ENCODE measurements around the gene STPG4. TPM values are rescaled to one million over a fixed set of nuclear protein-coding genes. Genes with fewer than 3 reads are reported as not detected.

Gene STPG4
- total RNA-seq, 1 donor from 2014 or later: not detected

GRCh38 chr2:47074691-47075090, 80.4 kb downstream of the STPG4 start:
- DNase-seq (ENCODE audit: low spot score) (no peak), ATAC-seq (no peak)

DNA sequence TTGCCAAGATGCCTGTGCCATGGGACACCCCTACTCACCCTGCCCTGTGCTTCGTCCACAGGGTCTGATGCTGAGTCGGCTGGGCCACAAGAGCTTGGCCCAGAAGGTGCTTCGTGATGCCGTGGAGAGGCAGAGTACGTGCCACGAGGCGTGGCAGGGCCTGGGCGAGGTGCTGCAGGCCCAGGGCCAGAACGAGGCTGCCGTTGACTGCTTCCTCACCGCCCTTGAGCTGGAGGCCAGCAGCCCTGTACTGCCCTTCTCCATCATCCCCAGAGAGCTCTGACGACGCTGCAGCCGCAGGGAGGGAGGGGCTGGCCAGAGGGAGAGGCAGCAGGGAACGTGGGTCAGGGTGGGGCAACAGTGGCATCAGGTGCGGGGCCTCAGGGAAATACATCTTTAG, 81.5 kb downstream of the STPG4 start:
- ATAC-seq (no peak), DNase-seq (ENCODE audit: low spot score) (no peak)

DNA sequence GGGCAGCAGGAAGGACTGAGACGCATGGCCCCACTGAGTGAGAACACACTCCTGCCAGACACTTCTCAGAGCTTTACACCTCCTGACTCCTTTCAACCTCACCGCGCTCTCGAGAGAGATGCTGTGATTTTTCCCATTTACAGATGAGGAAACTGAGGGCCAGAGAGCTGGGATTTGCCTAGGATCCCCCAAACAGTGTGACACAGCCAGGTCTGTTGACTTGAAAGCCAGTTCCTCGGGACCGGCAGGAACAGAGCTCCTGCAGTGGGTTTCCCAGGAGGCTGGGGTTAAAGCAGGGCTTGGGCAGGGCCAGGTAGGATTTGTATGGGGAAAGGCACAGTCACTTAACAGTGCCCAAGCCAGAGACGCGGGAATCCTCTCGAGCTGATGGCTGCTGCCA, 81.9 kb downstream of the STPG4 start:
- DNase-seq (ENCODE audit: low spot score) (no peak), ATAC-seq (no peak)

DNA sequence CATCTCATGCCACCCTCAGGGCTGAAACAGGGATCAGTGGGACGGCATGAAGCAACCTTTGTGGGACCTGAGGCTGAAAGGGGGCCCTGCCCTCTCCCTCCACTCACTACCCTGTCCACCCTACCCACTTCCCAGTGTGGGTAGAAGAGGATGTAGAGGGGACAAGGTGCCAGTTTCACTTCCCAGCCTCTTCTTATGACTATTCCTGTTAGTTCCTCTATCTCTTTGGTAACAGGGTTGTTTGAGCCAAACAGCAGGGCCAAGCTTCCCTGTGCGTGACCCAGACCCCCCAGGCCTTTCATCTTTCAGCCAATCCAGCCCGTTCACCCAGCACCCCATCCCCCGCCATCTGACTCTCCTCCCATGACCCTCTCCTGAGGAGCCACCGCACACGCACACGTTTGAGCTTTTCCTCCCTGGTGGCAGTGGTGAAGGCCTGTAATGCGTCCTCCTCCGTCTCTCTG, 82.3 kb downstream of the STPG4 start:
- no peak for DNase-seq (ENCODE audit: low spot score)
- no peak for ATAC-seq

- no peak for DNase-seq (ENCODE audit: low spot score)
- ATAC-seq: peak; percentile 21
Observed at GRCh38 chr2:47072018-47072691, 83.0 kb downstream of the STPG4 start.

DNA sequence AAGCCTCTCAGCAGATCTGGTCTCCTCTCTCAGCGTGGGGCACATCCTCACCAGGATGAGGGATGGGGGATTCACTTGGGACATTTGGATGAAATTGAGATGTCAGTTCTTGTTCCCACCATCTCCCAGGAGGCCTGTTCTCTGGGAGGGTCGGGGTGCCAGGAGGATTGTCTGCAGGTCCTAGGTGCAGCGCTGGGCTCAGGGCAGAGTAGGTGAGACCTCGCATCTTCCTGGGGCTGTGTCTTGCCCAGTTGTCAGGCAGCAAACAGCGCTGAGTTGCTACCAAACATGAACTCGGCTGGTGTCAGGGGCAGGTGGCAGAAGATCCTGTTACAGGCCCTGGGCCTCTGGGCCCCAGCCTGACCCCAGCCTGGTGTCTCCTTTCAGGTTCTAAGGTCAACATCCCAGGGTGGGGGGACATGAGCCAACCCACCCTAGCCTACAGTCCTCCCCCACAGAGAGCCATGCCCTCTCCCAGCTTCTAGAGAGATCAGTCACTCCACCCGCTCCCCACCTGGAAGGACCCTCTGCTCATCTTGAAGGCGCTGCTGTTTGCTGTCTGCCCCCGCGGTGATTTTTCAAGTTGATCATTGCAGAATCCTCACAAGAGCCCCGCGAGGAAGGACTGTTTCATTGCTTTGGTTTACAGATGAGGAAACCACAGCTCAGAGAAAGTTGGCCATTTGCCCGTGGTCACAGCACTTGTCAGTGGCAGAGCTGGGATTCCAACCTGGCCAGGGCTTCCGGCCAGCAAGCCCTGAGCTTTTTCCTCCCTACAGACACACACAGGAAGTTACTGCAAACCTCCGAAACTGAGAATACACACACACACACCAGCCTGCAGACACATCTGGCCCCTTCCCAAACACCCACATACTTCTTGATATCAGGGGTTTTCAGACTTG, 83.9 kb downstream of the STPG4 start:
- ATAC-seq (peak; percentile 8), DNase-seq (ENCODE audit: low spot score) (peak; percentile 63)

DNA sequence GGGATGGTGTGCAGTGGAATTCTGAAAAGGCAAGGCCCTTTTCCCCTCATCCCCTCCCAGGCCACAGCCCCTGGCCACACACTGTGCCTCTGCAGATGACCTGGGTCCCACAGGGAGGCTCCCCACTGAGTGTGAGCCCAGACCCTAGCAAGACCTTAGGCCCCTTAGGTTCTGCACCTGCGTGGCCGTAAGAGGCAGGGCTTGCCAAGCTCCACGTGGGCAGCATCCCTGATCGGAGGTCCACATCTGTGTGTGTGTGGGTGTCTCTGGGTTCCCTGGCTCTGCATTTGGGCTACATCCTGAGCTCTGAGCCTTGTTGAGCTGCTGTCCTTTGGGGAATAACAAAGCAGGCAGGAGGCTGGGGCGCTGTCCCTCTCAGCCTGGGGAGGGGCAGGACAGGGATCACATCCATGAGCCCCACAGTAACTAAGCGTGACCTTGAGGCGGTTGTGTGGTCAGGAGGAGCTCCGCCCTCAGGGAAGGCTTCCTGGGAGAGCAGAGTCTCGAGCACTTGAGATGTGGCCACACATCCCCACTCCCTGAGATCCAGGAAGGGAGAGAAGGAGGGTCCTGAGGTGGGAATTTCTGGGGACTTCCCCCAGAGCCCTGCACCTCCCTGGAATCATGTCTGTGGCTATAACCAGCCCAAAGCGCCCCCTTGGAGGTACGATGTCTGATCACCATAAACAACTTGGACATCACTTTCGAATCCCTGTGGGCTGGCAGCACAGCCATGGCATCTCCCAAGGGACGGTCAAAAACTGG, 84.8 kb downstream of the STPG4 start:
- DNase-seq (ENCODE audit: low spot score) (no peak), ATAC-seq (no peak)

DNA sequence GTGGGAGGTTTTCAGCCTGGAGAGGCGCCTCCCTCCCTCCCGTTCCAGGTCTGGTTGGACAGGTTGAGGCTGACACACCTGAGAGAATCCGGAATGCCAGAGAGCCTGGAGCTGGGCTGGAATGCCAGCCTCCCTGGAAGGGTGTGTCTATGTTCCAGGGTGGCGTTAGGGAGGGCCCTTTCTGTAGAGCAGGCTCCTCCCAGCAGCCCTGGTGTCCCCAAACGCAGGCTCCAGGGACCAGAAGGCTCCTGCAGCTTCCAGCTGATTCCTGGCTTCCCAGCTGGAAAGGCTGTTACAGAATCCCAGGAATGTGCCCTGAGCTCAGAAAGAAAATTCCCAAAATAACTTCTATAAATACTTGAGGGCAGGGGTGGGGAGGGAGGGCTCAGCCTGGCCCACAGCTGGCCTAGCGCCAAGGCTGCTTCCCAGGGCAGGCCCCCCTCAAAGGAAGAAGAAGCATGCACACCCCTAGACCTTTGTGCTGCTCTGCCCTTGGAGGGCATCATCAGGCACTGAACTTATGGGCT, 85.4 kb downstream of the STPG4 start:
- DNase-seq (ENCODE audit: low spot score) (no peak), ATAC-seq (peak; percentile 5)

DNA sequence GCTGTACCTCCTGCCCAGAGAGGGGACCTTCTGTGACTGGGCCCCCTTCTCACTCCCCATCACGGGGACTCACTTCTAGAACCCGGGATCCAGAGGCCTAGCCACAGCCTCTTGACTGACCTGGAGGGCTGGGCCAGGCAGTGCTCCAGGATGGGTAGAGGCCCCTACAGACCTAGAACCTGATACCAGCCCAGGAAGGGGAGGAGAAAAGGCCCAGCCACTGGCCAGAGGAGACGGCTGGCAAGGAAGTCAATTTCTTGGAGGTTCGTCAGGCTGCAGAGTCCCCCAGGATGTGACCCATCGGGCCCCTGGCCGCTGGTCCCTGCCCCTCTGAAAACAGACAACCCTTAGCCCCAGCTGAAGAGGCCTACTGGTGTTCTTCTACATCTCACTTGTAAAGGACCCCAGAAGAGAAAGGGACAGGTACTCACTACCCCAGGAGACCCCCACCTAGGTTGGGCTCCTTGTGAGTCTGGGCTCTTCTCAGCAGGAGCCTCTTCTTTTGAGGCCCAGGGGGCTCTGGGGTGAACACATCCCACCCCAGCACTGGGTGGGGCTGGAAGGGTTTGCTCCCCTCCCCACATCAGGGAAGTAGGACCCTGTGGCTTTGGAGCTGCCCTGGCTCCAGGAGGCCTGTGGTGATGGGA, 86.0 kb downstream of the STPG4 start:
- no peak for DNase-seq (ENCODE audit: low spot score)
- ATAC-seq: no peak

DNA sequence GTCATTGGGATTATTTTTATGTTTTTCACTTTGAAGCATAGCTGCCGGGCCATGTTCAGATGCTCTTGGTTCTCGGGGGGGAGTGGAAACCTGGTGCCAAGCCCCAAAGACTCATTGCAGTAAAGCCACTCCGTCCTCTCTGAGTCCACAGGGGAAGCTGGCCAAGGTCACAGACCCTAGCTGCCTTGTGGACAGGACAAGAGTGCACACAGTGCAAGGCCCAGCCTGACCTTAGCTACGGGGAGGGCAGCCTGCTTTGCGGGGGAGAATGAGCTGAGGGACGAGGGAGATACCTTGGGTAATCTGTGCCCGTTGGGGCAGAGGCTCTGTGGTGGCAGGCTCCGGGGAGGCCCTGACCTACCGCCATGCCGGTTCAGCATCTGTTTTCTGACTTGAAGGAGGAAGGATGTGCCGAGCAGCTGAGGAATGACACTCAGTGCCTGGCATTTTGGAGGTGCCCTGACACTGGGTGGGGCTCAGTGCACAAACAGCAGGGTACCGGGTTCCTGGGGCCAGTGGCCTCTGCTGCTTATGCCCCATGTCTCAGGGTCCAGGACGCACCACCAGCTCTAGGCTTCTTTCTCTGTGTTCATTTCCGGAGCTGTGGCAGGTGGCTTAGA, 87.2 kb downstream of the STPG4 start:
- DNase-seq (ENCODE audit: low spot score) (peak; percentile 82), ATAC-seq (peak; percentile 84)

GRCh38 chr2:47065771-47066380, 89.2 kb downstream of the STPG4 start:
- DNase-seq (ENCODE audit: low spot score) (no peak), ATAC-seq (no peak)

DNA sequence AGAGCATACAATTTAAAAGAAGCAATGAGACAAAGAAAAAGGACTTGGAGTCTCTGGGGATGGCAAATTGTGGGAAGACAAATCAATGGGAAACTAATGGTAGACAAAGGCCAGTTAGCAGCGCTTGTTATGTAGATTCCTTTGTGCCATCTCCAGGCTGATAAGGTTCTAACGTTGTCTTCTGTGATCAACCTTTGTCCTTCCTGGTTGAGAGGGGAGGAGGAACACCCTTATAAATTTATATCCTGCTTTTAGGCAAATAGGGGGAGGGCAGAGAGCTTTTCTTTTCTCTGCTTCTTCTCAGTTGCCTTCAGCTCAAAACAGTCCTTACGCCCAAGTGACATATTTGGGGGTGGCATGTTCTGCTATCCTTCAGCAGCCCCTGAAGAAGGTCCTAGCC, 89.8 kb downstream of the STPG4 start:
- no peak for DNase-seq (ENCODE audit: low spot score)
- no peak for ATAC-seq

DNA sequence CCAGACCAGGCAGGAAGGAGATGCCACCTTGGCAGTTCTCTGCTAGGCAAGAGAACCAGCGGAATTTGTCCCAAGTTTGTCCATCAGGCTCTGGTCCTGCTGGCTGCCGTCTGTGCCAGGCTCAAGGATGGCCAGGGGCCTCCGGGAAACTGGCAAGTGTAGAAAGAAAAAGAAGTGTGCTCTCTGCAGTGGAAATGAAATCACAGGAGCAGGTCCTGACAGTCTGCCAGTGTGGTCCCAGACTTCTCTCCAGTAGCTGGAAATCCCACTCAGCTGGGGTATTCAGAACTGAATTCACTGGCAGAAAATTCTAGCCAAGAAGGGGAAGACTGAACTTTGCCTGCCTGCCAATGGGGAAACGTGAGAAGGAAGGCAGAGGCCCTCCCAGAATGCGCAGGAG, 91.0 kb downstream of the STPG4 start:
- ATAC-seq: no peak
- DNase-seq (ENCODE audit: low spot score): no peak

GRCh38 chr2:47063538-47063930, 91.6 kb downstream of the STPG4 start:
- ATAC-seq: no peak
- DNase-seq (ENCODE audit: low spot score): no peak

GRCh38 chr2:47062681-47063537, 92.2 kb downstream of the STPG4 start:
- ATAC-seq (no peak), DNase-seq (ENCODE audit: low spot score) (no peak)

GRCh38 chr2:47061944-47062678, 93.0 kb downstream of the STPG4 start:
- DNase-seq (ENCODE audit: low spot score): no peak
- peak; percentile 15 for ATAC-seq

DNA sequence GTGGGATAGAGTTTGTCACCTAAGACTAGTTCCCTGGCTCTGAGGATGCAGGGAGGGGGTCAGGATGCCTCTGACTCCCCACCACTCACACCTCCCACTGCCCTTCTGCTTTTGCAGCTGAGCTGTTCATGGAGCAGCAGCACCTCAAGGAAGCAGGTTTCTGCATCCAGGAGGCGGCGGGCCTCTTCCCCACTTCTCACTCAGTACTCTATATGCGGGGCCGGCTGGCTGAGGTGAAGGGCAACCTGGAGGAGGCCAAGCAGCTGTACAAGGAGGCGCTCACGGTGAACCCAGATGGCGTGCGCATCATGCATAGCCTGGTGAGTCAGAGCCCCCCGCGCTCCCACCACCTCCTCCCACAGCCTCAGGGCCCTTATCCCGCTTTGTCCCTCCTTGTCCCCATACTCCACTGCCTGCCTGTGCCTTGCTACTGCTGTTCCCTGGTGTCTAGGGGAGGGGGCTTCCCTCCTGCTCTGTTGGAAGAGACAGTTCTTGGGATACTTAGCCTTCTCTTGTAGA, 94.4 kb downstream of the STPG4 start:
- ATAC-seq (no peak), DNase-seq (ENCODE audit: low spot score) (no peak)

All from left lobe of liver (tissue), 2 donors.